Caco-2 (cell line): Measurements from ENCODE around the gene PLEKHA6. TPM values are rescaled to one million over a fixed set of nuclear protein-coding genes. Genes with fewer than 3 reads are reported as not detected.
A peak's percentile ranks its signal among the peaks of the same experiment; 100 is the strongest.

Source experiments
- BruUV-seq: library from RNA; stranded (reverse); fragments of 400-500 nt; replicated peaks from 2 replicates; lab custom pipeline; 2021; lab: Mats Ljungman, UMichigan
- CTCF ChIA-PET: fragments of 300-600 bp; sonication (Branson Sonifier 250); formaldehyde crosslinking; loops from one replicate; lab custom pipeline; 2022; ENCODE audit warnings: antibody characterized with exemption; lab: Charles Lee
- POLR2A ChIA-PET: fragments of 300-600 bp; sonication (Branson Sonifier 250); formaldehyde crosslinking; loops from one replicate; lab custom pipeline; 2022; ENCODE audit warnings: antibody characterized with exemption; lab: Charles Lee
- DNase-seq, 2 experiments: peaks; one replicate each; pipeline versions ENCODE4 v3.0.0 to v3.0.0-alpha.2; 2020 to 2022
- H3K27me3 ChIP-seq: replicated peaks from 2 replicates; pipeline ENCODE4 v1.6.0; 2011; ENCODE audit warnings: low read length; ENCODE audit not compliant: control insufficient read depth, insufficient read depth
- H3K36me3 ChIP-seq: 2 replicates; pipeline ENCODE4 v1.5.1; 2011; ENCODE audit warnings: low read length; ENCODE audit not compliant: control insufficient read depth, insufficient read depth
- H3K4me1 ChIP-seq: fragments of 250-450 bp; sonication (Bioruptor Pico); 2 replicates; pipeline ENCODE4 v1.5.1; 2020; ENCODE audit warnings: mild to moderate bottlenecking
- H3K4me3 ChIP-seq: 2 replicates; pipeline ENCODE4 v1.5.1; 2011; ENCODE audit warnings: low read depth, mild to moderate bottlenecking, control low read depth, low read length
- H3K9me3 ChIP-seq: fragments of 250-450 bp; sonication (Bioruptor Pico); 2 replicates; pipeline ENCODE4 v1.5.1; 2020; ENCODE audit warnings: mild to moderate bottlenecking, moderate library complexity
- H3K27ac Mint-ChIP-seq: one replicate; pipeline ENCODE4 v1.8.0; 2022; ENCODE audit warnings: mixed read lengths; ENCODE audit not compliant: unreplicated experiment
- H3K27me3 Mint-ChIP-seq: one replicate; pipeline ENCODE4 v1.8.0; 2022; ENCODE audit warnings: mixed read lengths; ENCODE audit not compliant: insufficient read depth, unreplicated experiment
- H3K36me3 Mint-ChIP-seq: one replicate; pipeline ENCODE4 v1.8.0; 2022; ENCODE audit warnings: mild to moderate bottlenecking, mixed read lengths; ENCODE audit not compliant: insufficient read depth, unreplicated experiment
- H3K4me1 Mint-ChIP-seq: one replicate; pipeline ENCODE4 v1.8.0; 2022; ENCODE audit warnings: low read depth, mixed read lengths; ENCODE audit not compliant: unreplicated experiment
- H3K4me3 Mint-ChIP-seq: one replicate; pipeline ENCODE4 v1.8.0; 2022; ENCODE audit warnings: mild to moderate bottlenecking, moderate library complexity, mixed read lengths; ENCODE audit not compliant: unreplicated experiment
- H3K9me3 Mint-ChIP-seq: one replicate; pipeline ENCODE4 v1.8.0; 2022; ENCODE audit warnings: mixed read lengths; ENCODE audit not compliant: unreplicated experiment
- intact Hi-C: fragments of 100-400 bp; cut with micrococcal nuclease; formaldehyde crosslinking; loops from one replicate; pipeline ENCODE4 v1.10.0; 2022; ENCODE audit not compliant: unreplicated experiment
- total RNA-seq: library from RNA; stranded (reverse); gene quantifications from 2 replicates; pipeline ENCODE4 v1.2.3, GENCODE V29; 2022
- TF ChIP-seq, protein P1 (sequence below), 2 experiments: fragments of 200-600 bp in 1 of 2; IDR thresholded peaks; 1 replicate in 1 of 2; 2 replicates in 1 of 2; pipeline versions ENCODE4 v1.5.1 to v1.8.0; 2011 to 2022; ENCODE audit warnings: antibody characterized with exemption in 1 of 2, control low read depth in 1 of 2, inconsistent platforms in 1 of 2, low read depth in 1 of 2, low read length in 1 of 2, mild to moderate bottlenecking in 1 of 2, moderate library complexity in 1 of 2; ENCODE audit not compliant: insufficient read depth in 1 of 2, severe bottlenecking in 1 of 2, unreplicated experiment in 1 of 2

PLEKHA6 gene
- total RNA-seq, 1 experiment from 2014 or later: 18.8 TPM

DNA sequence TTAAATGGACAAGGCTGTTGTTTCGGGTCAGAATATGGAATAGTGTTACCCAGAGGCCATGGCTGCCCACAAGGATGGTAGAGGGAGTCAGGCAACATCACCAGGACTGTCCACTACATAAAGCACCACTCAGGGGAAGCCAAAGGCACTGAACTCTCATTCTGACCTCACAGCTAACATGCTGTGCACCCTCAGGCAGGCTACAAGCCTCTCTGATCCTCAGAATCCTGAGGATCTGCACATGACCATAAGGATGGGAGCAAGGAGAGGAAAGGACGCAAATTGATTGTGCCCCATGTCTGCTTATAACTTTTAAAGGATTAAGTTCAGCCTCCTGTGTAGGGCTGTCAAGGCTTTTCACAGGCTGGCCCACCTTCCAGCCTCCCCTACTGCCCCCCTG lies 38.7 kb downstream of the PLEKHA6 start:
- ChIA-PET CTCF (no interaction called here), POLR2A (no interaction called here)
- Mint-ChIP-seq H3K36me3 (no peaks in the 10 kb centered on the region), H3K27me3 (no peaks in the 10 kb centered on the region), H3K9me3 (no peaks in the 10 kb centered on the region), H3K27ac (peak overlapping the region; percentile 83), H3K4me3 (no peak overlapping the region), H3K4me1 (peaks cover 43% of the 10 kb centered on the region)
- DNase-seq: no peak
- BruUV-seq: no TSS peak
- Histone ChIP-seq H3K4me3 (no peak overlapping the region), H3K27me3 (no peaks in the 10 kb centered on the region), H3K36me3 (no peaks in the 10 kb centered on the region), H3K9me3 (no peaks in the 10 kb centered on the region), H3K4me1 (peaks cover 65% of the 10 kb centered on the region)
- intact Hi-C loops: loop anchor here (2.0 kb wide), 1 partner anchor 42 kb away; no protein-coding TSS in a partner anchor
- TF ChIP-seq, protein P1, sequence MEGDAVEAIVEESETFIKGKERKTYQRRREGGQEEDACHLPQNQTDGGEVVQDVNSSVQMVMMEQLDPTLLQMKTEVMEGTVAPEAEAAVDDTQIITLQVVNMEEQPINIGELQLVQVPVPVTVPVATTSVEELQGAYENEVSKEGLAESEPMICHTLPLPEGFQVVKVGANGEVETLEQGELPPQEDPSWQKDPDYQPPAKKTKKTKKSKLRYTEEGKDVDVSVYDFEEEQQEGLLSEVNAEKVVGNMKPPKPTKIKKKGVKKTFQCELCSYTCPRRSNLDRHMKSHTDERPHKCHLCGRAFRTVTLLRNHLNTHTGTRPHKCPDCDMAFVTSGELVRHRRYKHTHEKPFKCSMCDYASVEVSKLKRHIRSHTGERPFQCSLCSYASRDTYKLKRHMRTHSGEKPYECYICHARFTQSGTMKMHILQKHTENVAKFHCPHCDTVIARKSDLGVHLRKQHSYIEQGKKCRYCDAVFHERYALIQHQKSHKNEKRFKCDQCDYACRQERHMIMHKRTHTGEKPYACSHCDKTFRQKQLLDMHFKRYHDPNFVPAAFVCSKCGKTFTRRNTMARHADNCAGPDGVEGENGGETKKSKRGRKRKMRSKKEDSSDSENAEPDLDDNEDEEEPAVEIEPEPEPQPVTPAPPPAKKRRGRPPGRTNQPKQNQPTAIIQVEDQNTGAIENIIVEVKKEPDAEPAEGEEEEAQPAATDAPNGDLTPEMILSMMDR (IDR thresholded peaks at IDR 0.05; ENCODE audit: insufficient read depth in 1 of 2, low read depth in 1 of 2, low read length in 1 of 2, severe bottlenecking in 1 of 2, unreplicated experiment in 1 of 2): no peak

DNA sequence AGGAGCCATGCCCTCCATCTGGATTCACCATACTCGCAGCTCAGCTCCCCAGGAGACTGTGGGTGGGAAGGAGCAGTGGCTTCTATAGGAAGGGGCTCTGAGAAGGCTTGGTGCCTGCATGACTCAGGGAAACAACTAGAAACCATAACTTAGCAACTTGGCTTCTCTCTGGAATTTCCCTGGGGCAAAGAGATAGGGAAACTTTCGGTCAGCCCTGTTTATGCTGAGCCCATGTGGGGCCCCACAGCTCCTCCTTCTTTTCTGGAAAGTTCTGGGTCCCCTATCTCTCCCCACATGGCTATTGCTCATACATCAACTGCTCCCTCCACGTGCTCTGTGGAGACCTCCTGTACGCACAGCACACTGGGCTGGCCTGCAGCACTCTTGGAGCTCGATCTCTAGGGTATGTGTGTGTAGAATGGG lies 39.3 kb downstream of the PLEKHA6 start:
- Histone ChIP-seq H3K4me1 (peaks cover 67% of the 10 kb centered on the region), H3K36me3 (no peaks in the 10 kb centered on the region), H3K9me3 (no peaks in the 10 kb centered on the region), H3K27me3 (no peaks in the 10 kb centered on the region), H3K4me3 (no peak overlapping the region)
- DNase-seq: peak; percentile 63 to 72
- no peaks in the 10 kb centered on the region for H3K9me3 Mint-ChIP-seq
- peaks cover 5% of the 10 kb centered on the region for H3K36me3 Mint-ChIP-seq
- TF ChIP-seq, protein P1 (IDR thresholded peaks at IDR 0.05; ENCODE audit: insufficient read depth in 1 of 2, low read depth in 1 of 2, low read length in 1 of 2, severe bottlenecking in 1 of 2, unreplicated experiment in 1 of 2): no peak
- CTCF ChIA-PET: no interaction called here
- peak overlapping the region; percentile 83 for H3K27ac Mint-ChIP-seq
- intact Hi-C loops: loop anchor here (2.0 kb wide), 1 partner anchor 42 kb away; no protein-coding TSS in a partner anchor
- H3K27me3 Mint-ChIP-seq: no peaks in the 10 kb centered on the region
- POLR2A ChIA-PET: no interaction called here
- no TSS peak for BruUV-seq
- H3K4me1 Mint-ChIP-seq: peaks cover 48% of the 10 kb centered on the region
- H3K4me3 Mint-ChIP-seq: no peak overlapping the region

DNA sequence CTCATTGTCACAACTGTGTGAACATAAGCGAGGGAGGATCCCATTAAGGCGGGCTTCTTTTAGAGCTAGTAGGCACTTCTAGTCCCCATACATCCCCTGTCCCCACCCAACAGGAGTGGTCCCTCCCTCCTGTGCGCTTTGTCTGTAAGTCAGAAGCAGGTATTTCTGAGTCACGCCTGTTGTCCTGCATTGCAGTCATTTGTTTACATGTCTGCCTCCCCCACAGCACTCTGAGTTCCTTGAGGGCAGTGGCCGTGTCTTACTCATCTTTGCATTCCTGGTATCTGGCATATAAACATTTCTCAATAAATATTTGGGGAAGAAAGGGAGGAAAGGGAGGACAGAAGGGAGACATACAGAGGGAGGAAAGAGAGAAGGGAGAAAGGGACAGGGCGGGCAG lies 40.3 kb downstream of the PLEKHA6 start:
- peaks cover 57% of the 10 kb centered on the region for H3K4me1 Mint-ChIP-seq
- intact Hi-C loops: no loop called here

More for the DNA sequence above, 40.3 kb downstream of the PLEKHA6 start:
- no peaks in the 10 kb centered on the region for H3K9me3 Mint-ChIP-seq
- BruUV-seq: no TSS peak
- H3K27ac Mint-ChIP-seq: peak overlapping the region; percentile 83
- H3K36me3 Mint-ChIP-seq: peaks cover 5% of the 10 kb centered on the region
- ChIA-PET CTCF (no interaction called here), POLR2A (no interaction called here)
- peak overlapping the region; percentile 13 for H3K4me3 Mint-ChIP-seq
- TF ChIP-seq, protein P1 (IDR thresholded peaks at IDR 0.05; ENCODE audit: insufficient read depth in 1 of 2, low read depth in 1 of 2, low read length in 1 of 2, severe bottlenecking in 1 of 2, unreplicated experiment in 1 of 2): no peak
- H3K9me3 ChIP-seq: no peaks in the 10 kb centered on the region
- no peaks in the 10 kb centered on the region for H3K27me3 Mint-ChIP-seq
- no peaks in the 10 kb centered on the region for H3K36me3 ChIP-seq
- H3K4me1 ChIP-seq: peaks cover 76% of the 10 kb centered on the region
- no peaks in the 10 kb centered on the region for H3K27me3 ChIP-seq
- no peak overlapping the region for H3K4me3 ChIP-seq
- peak; percentile 56 to 69 for DNase-seq
